Liver (tissue), 9 donors: Measurements from ENCODE around the gene ACTN1. TPM values are rescaled to one million over a fixed set of nuclear protein-coding genes. Genes with fewer than 3 reads are reported as not detected.

Experiments
- DNase-seq: peaks from one replicate; pipeline ENCODE4 v3.0.0-alpha.2; 2017; ENCODE audit warnings: low spot score
- H3K27ac ChIP-seq, 2 donors: one replicate each; pipeline ENCODE4 v1.7.0; 2013; ENCODE audit warnings: inconsistent platforms in 2 of 2, low read length in 2 of 2, control low read depth in 1 of 2, low read depth in 1 of 2, mild to moderate bottlenecking in 1 of 2
- H3K27me3 ChIP-seq, 4 donors: one replicate each; pipeline versions ENCODE4 v1.6.1 to v1.7.0; 2013; ENCODE audit warnings: low read length in 3 of 4, inconsistent platforms in 1 of 4, mild to moderate bottlenecking in 1 of 4, moderate library complexity in 1 of 4; ENCODE audit not compliant: control insufficient read depth in 4 of 4, insufficient read depth in 4 of 4
- H3K36me3 ChIP-seq, 4 donors: one replicate each; pipeline versions ENCODE4 v1.6.1 to v1.7.0; 2013; ENCODE audit warnings: low read length in 3 of 4, mild to moderate bottlenecking in 3 of 4, low read depth in 1 of 4, moderate library complexity in 1 of 4; ENCODE audit not compliant: control insufficient read depth in 4 of 4, insufficient read depth in 3 of 4
- H3K4me1 ChIP-seq, 4 donors: one replicate each; pipeline versions ENCODE4 v1.6.1 to v1.7.0; 2013; ENCODE audit warnings: low read length in 3 of 4, mild to moderate bottlenecking in 3 of 4, moderate library complexity in 1 of 4; ENCODE audit not compliant: control insufficient read depth in 4 of 4, insufficient read depth in 4 of 4
- H3K4me3 ChIP-seq, 3 donors: one replicate each; pipeline versions ENCODE4 v1.6.1 to v1.7.0; 2013; ENCODE audit warnings: low read length in 3 of 3, control low read depth in 1 of 3, low read depth in 1 of 3, mild to moderate bottlenecking in 1 of 3
- H3K9ac ChIP-seq, 2 donors: one replicate each; pipeline ENCODE4 v1.7.0; 2013; ENCODE audit warnings: low read length in 2 of 2, mild to moderate bottlenecking in 2 of 2, moderate library complexity in 2 of 2, control low read depth in 1 of 2, low read depth in 1 of 2
- H3K9me3 ChIP-seq, 4 donors: one replicate each; pipeline versions ENCODE4 v1.6.1 to v1.7.0; 2013; ENCODE audit warnings: low read length in 3 of 4; ENCODE audit not compliant: control insufficient read depth in 4 of 4
- ATF3 ChIP-seq: IDR thresholded peaks from 2 replicates; pipeline ENCODE4 v1.6.1; 2016; ENCODE audit warnings: antibody characterized with exemption
- EGR1 ChIP-seq, 2 donors: IDR thresholded peaks; 2 replicates each; pipeline ENCODE4 v1.6.1; 2016 to 2018; ENCODE audit warnings: antibody characterized with exemption in 2 of 2, low read depth in 2 of 2
- FOXA1 ChIP-seq: IDR thresholded peaks from 2 replicates; pipeline ENCODE4 v1.6.1; 2016; ENCODE audit warnings: antibody characterized with exemption
- FOXA2 ChIP-seq: IDR thresholded peaks from 2 replicates; pipeline ENCODE4 v1.6.1; 2016; ENCODE audit warnings: antibody characterized with exemption
- GABPA ChIP-seq, 2 donors: IDR thresholded peaks in 1 of 2; conservative IDR thresholded peaks in 1 of 2; 2 replicates each; pipeline ENCODE4 v1.6.1; 2016; ENCODE audit warnings: antibody characterized with exemption in 2 of 2, mild to moderate bottlenecking in 1 of 2, moderate library complexity in 1 of 2
- HNF4A ChIP-seq, 2 donors: conservative IDR thresholded peaks; 2 replicates each; pipeline ENCODE4 v1.6.1; 2016; ENCODE audit warnings: antibody characterized with exemption in 2 of 2, mild to moderate bottlenecking in 2 of 2
- HNF4G ChIP-seq: IDR thresholded peaks from 2 replicates; pipeline ENCODE4 v1.6.1; 2016; ENCODE audit warnings: antibody characterized with exemption
- JUND ChIP-seq, 2 donors: IDR thresholded peaks; 2 replicates each; pipeline ENCODE4 v1.6.1; 2016; ENCODE audit warnings: antibody characterized with exemption in 2 of 2
- RAD21 ChIP-seq, 2 donors: IDR thresholded peaks; 2 replicates each; pipeline ENCODE4 v1.6.1; 2016; ENCODE audit warnings: antibody characterized with exemption in 2 of 2, mild to moderate bottlenecking in 2 of 2
- RXRA ChIP-seq, 2 donors: IDR thresholded peaks; 2 replicates each; pipeline ENCODE4 v1.6.1; 2017 to 2018; ENCODE audit warnings: antibody characterized with exemption in 2 of 2, mild to moderate bottlenecking in 1 of 2
- SP1 ChIP-seq: IDR thresholded peaks from 2 replicates; pipeline ENCODE4 v1.6.1; 2018; ENCODE audit warnings: antibody characterized with exemption, mild to moderate bottlenecking
- TAF1 ChIP-seq: conservative IDR thresholded peaks from 2 replicates; pipeline ENCODE4 v1.6.1; 2016; ENCODE audit warnings: antibody characterized with exemption, mild to moderate bottlenecking
- YY1 ChIP-seq: IDR thresholded peaks from 2 replicates; pipeline ENCODE4 v1.6.1; 2016; ENCODE audit warnings: antibody characterized with exemption, mild to moderate bottlenecking
- ZBTB33 ChIP-seq: IDR thresholded peaks from 2 replicates; pipeline ENCODE4 v1.6.1; 2016; ENCODE audit warnings: antibody characterized with exemption
- WGBS: extraction: QIAGEN DNeasy Blood & Tissue Kit; methylation state at CpG from one replicate; pipeline ENCODE4 v1.1.7; 2013; 5-methylcytosine and 5-hydroxymethylcytosine counted together
- polyA plus RNA-seq, 2 donors: library from polyadenylated mRNA; stranded (reverse) in 1 of 2; unstranded in 1 of 2; fragments of 200-250 nt in 1 of 2; fragments of >200 nt in 1 of 2; fragmentation: Nextera tagmentation in 1 of 2; extraction: Ambion mirVana in 1 of 2; gene quantifications; one replicate each; pipeline versions ENCODE4 v1.2.1 to v1.2.3, GENCODE V29; 2013 to 2015
- total RNA-seq, 2 donors: library from RNA; depleted of rRNA; stranded (reverse); fragments of >200 nt; gene quantifications; one replicate each; pipeline ENCODE4 v1.2.3, GENCODE V29; 2014
- TF ChIP-seq, protein P1 (sequence below): IDR thresholded peaks from 2 replicates; pipeline ENCODE4 v1.6.1; 2016; ENCODE audit warnings: antibody characterized with exemption, mild to moderate bottlenecking
- donor health status: healthy.
- donor health status: healthy.
- donor health status: healthy.
- donor health status: healthy.
- donor health status: healthy.

Gene ACTN1
- total and polyA plus RNA-seq, 4 donors = 36.2 to 100 (median 63.1) TPM

GRCh38 chr14:68840454-68840853 lies 138.6 kb downstream of the ACTN1 start:
- H3K27me3 ChIP-seq = no peaks in the 10 kb centered on the region
- no peaks in the 10 kb centered on the region for H3K36me3 ChIP-seq
- H3K4me3 ChIP-seq = no peak overlapping the region
- no peak overlapping the region for H3K27ac ChIP-seq
- no peak for DNase-seq
- H3K9me3 ChIP-seq = peaks cover 0 to 2% (median 0%) of the 10 kb centered on the region in 4 donors
- H3K4me1 ChIP-seq = peaks cover 2 to 15% (median 5%) of the 10 kb centered on the region in 4 donors
- TF ChIP-seq ATF3 (no peak), RXRA (IDR thresholded peaks at IDR 0.05) (no peak), HNF4G (no peak), YY1 (no peak), GABPA (IDR thresholded peaks at IDR 0.05 in 1 of 2, conservative IDR thresholded peaks at IDR 0.05 in 1 of 2) (no peak), EGR1 (IDR thresholded peaks at IDR 0.05; ENCODE audit: low read depth in 2 of 2) (no peak), TAF1 (no peak), FOXA1 (no peak), HNF4A (conservative IDR thresholded peaks at IDR 0.05) (no peak), JUND (IDR thresholded peaks at IDR 0.05) (no peak), FOXA2 (no peak), RAD21 (IDR thresholded peaks at IDR 0.05) (no peak)
- TF ChIP-seq, protein P1, sequence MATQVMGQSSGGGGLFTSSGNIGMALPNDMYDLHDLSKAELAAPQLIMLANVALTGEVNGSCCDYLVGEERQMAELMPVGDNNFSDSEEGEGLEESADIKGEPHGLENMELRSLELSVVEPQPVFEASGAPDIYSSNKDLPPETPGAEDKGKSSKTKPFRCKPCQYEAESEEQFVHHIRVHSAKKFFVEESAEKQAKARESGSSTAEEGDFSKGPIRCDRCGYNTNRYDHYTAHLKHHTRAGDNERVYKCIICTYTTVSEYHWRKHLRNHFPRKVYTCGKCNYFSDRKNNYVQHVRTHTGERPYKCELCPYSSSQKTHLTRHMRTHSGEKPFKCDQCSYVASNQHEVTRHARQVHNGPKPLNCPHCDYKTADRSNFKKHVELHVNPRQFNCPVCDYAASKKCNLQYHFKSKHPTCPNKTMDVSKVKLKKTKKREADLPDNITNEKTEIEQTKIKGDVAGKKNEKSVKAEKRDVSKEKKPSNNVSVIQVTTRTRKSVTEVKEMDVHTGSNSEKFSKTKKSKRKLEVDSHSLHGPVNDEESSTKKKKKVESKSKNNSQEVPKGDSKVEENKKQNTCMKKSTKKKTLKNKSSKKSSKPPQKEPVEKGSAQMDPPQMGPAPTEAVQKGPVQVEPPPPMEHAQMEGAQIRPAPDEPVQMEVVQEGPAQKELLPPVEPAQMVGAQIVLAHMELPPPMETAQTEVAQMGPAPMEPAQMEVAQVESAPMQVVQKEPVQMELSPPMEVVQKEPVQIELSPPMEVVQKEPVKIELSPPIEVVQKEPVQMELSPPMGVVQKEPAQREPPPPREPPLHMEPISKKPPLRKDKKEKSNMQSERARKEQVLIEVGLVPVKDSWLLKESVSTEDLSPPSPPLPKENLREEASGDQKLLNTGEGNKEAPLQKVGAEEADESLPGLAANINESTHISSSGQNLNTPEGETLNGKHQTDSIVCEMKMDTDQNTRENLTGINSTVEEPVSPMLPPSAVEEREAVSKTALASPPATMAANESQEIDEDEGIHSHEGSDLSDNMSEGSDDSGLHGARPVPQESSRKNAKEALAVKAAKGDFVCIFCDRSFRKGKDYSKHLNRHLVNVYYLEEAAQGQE = no peak
- WGBS = 94% methylated on average over 2 of the region's 2 CpGs
- H3K9ac ChIP-seq = no peak overlapping the region

GRCh38 chr14:68836082-68836481 lies 143.0 kb downstream of the ACTN1 start:
- TF ChIP-seq ZBTB33 (no peak), TAF1 (no peak), SP1 (no peak)
- WGBS = 87% methylated on average over 1 of the region's 1 CpG
- DNase-seq = no peak

More at GRCh38 chr14:68836082-68836481, 143.0 kb downstream of the ACTN1 start:
- Histone ChIP-seq H3K9me3 (peaks cover 0 to 2% (median 0%) of the 10 kb centered on the region in 4 donors), H3K27me3 (no peaks in the 10 kb centered on the region), H3K4me3 (no peak overlapping the region), H3K27ac (no peak overlapping the region), H3K4me1 (no peaks in the 10 kb centered on the region), H3K36me3 (no peaks in the 10 kb centered on the region), H3K9ac (no peak overlapping the region)
